ENCODE data around the gene HSPB7.

GRCh38 chr1:16012590-16013219, 5.1 kb downstream of the HSPB7 start:
- TF ChIP-seq CTCF (IDR thresholded peaks at IDR 0.05; ENCODE audit: insufficient read depth, low read length, poor library complexity, severe bottlenecking) = no peak
- no peak for TF ChIP-seq EZH2phosphoT487 (conservative IDR thresholded peaks at IDR 0.05; ENCODE audit: low read length)
